GM18519 (cell line): ENCODE data around the gene CAMKK2.
"Not testable (repeated sequence)": the region's sequence is repeated elsewhere in the genome, so short reads cannot be mapped to it uniquely, and the experiment has no call there.

ENCODE experiments used
- ATAC-seq: cut with Tn5 transposase; IDR thresholded peaks from one replicate; pipeline ENCODE4 v1.9.1; 2021; ENCODE audit warnings: mild to moderate bottlenecking, moderate library complexity; ENCODE audit not compliant: unreplicated experiment, low FRiP score

The CAMKK2 gene

DNA sequence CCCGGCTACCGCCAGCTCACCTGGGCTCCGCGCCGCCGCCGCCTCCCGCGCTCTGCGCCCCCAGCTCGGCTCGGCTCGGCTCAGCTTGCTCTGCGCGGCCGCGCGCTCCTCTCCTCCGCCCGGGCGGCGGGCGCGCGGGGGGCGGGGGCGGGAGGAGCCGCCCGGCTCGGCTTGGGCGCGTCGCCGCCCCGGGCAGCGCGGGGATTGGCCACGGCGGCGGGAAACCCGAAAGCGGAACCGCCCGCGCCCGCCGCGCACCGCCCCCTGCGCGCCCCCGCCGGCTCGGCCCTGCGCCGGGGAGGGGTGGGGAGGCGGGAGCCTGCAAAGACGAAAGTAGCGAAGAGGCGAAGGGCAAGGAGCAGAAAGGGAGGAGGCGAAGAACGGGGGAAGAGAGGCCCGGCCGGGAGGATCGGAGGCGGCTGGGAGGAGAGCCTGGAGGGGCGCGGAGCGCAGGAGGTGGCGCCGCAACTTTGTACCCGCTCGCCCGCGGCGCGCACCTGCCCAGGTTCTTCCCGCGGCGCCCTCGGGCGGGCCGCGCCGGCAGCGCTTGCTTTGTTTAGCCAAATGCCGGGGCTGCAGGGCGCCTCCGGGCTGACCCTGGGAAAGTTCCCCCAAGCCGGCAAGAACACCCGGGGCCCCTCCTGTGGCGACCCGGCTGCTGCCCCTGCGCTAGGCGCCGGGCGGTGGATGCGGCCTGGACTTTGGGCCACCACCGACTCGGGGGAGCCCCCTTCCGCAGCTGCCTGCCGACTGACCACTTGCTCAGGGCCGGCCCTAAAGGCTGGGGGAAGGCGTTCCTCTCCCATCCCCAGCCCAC lies at the start of gene CAMKK2:
TSS of gene CAMKK2 (minus strand) at position 92 of the 817 bp plus-strand sequence. CDS start 22,183 bp downstream, outside the sequence.
- ATAC-seq, result peak; percentile 66

DNA sequence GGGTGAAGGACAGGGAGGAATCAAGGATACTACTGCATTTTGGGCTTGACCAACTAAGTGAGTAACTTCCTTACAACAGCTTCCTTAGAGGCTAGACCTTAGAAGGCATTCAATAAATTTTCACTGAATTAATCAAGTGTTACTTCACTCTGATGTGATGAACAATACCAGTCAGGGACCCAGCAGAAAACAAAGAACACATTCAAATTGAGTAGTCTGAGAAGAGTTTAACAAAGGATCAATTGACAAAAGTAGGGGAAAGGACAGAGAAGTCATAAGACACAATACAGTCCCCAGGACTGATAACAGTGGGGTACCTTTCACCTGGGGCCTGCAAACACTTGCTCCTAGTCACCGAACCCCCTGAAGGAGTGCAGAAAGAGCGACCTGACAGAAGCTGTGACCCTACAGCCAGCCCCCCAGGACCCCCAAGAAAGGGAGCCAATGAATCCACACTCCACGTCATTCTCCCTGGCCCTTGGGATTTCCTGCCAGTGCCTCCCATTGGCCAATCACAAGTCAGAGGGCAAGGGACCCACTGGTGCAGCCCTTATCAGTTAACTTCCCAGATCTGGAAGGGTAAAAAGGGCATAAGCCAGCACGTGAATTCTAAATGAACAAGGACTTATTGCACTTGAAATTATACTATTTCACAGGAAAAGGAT lies 48.8 kb upstream of the CAMKK2 start:
- ATAC-seq, result no peak

DNA sequence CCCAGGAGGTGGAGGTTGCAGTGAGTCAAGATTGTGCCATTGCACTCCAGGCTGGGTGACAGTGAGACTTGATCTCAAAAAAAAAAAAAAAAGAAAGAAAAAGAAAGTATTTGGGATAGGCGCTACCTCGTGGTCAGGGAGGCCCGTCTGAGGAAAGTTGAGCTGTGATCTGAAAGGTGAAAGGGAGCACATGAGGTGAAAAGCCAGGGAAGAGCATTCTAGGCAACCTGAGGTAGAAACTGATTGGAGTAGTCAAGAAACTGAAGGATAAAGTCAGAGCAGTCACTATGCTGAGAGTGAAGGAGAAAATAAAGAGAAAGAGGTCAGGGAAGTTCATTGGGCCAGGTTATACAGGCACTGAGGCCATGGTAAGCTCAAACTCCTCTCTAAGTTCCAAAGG lies 48.0 kb upstream of the CAMKK2 start:
- ATAC-seq, result no peak

DNA sequence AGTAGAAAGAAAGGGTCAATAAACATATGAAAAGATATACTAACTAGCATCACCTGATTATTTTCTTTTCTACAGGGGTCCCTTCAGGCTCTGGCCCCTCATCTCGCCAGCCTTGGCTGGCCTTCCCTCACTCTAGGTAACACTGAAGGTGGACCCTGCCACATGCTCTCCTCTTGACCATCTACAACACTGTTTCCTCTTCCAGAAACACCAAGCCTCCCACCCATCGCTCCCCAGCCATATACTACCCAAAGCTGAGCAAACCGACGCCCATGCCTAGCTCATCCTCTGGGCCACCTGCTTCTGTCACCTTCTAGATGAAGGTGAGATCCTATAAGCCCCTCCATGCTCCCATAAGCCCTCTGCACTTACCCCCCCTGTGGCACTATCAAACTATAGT lies 40.9 kb upstream of the CAMKK2 start:
- no peak for ATAC-seq

DNA sequence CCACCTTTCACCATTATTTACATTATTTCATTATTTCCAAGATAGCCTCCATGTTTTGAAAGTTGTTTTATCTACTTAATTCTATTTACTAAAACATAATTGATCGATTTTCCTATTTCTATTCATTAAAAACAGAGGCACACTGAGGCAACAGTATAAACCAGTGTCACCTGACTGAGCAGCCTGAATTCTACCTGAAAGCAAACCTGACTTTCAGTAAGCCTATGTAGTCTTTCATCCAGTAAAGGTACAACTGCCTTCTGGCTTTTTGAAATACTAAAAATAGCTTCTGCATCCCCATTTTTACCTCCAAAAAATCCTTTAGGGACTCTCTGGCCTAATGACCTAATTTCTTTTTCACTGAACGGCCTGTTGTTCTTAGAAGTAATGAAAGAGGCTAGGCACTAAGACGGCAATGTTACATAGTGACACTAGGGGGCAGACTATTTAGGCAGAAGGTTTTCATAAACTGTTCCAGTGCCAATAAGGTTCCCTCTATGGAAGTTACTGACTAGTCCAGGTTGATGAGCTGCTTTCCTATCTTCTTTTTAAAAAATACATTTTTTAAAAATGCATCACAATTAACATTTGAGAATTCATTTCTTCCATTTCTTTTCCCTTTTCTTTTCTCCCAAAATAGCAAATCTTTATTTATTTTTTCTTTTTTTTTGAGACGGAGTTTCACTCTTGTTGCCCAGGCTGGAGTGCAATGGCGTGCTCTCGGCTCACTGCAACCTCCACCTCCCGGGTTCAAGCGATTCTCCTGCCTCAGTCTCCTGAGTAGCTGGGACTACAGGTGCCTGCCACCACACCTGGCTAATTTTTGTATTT lies 38.2 kb upstream of the CAMKK2 start:
- no peak for ATAC-seq

DNA sequence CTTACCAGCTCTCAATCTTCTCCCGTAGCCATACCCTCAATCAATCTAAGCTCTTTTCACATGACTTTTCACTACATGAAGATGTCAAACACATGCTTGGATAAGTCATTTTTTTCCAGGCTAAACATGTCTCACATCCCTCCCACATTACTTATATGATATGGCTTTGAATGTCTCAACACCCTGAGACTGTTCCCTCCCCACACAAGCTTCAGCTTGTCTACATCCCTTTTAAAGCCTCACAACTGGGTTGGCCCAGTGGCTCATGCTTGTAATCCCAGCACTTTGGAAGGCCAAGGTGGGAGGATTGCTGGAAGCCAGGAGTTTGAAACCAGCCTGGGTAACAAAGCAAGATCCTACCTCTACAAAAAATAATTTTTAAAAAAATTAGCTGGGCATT lies 37.2 kb upstream of the CAMKK2 start:
- ATAC-seq, result no peak

DNA sequence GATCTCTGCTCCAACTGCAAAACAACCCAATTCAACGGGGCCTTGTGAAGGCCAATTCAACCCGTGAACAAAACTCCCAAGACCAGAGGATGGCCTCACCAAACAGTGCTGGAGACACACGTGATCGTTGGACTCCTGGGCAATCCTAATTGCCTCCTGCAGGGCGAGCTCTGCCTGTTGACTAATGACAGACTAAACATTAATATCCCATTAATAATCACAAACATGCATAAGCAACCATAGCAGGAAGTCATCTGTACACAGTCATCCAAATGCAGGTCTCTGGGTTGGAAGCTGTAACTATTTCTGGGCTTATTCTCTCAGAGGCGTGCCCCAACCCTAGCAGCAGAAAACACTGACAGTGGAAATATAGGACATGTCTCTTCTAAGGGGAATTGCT lies 34.7 kb upstream of the CAMKK2 start:
- ATAC-seq, result no peak

DNA sequence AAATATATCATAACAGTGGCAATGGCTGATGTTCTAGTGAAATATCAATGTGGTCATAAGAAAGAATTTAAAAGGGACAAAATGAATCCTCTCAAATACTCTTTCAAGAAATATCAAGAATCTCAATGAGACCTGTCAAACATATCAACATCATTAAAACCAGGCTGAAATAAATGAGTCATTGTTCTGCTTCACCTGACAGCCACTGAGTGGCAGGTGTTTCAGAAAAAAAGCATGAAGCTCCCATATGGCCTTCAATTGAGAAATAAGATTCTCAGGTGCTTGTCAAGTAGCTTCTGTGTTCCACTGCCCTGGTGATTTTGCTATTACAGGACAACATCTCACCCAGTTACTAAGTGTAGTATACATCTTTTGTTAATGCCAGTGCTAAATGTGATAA lies 34.2 kb upstream of the CAMKK2 start:
- ATAC-seq, result no peak

DNA sequence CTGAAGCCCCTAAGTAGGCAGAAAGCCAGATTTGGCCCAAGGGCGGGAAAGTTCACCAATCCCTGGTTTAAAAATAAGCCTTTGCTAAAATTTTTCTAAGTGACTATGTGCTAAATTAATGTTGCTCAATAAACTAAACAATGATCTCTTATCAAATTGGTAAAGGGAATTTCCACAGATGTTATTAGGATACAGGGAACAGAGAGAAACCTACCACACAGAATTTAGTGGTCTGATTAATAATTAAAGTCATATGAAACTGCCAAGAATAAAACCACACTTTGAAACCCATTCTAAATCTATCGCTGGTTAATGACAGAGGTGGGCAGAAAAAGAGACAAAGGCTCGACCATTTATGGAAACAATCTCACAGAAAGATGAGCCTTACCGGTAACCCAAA lies 33.7 kb upstream of the CAMKK2 start:
- ATAC-seq, result no peak

DNA sequence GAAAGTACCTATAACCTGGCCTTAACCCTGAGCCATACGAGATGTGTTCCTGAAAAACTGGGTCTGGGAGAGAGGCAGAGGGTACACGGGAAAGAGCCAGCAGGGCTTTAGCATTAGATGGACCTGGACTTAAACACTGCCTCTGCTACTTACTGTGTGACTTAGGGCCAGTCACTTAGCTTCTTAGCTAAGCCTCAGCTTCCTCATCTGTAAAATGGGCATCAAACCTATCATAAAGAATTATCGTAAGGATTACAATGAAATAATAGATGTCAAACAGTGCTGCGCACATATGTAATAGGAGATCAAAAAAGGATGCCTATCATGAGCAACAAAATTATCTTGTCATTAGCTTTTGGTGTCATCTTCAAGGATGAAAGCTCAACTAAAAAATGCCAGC lies 32.1 kb upstream of the CAMKK2 start:
- no peak for ATAC-seq

DNA sequence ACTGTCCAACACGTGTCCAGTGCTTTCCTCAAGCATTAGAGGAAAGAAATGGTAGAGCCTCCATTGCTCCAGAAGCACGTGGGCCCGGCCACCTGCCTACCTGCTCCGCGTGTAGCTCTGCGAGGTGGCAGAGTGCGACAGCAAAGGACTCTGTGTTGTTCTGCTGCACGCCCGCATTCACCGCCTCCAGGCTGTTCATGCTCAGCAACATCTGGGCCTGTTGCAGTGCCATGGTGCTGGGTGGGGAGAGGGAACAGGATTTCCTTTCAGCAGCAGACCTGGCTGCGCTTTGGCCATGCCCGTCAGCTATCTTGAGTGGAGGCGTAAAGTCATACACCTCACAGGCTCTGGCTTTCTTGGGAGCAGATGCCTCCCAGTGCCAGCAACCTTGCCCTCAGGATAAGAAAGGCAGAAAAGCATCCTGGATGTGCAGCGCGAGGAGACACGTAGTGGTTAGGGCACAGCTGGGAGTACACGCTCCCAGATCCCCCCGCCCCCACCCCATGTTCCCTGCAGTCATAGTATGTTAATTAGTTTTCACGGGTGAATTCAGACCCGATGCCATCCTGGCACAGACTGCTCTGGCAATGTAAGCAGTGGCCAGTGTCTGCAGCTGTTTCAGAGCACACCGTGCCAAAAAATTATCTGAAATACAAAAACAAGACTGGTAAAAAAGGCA lies 30.6 kb upstream of the CAMKK2 start:
- ATAC-seq, result no peak

DNA sequence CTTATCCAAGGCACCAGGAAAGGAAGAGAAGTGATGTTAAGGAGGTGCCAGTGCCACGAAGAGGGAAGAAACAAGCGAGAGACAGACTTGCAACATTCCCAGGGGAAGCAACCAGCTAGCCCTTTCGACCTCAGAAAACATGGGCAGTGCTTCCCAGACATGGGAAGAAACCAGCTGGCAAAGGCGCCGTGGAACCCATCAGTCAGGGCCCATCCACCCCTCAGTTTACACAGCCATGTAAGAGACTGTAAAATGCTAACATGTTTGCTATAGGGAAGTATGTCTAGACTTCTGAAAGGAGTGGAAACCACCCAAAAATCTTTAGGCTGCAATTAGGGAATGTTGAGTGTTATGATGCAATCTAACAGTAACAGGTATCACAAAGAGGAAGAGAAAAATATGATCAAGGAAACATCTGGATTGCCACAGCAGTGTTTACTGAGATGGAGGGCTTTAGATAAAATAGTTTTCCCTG lies 29.4 kb upstream of the CAMKK2 start:
- no peak for ATAC-seq

DNA sequence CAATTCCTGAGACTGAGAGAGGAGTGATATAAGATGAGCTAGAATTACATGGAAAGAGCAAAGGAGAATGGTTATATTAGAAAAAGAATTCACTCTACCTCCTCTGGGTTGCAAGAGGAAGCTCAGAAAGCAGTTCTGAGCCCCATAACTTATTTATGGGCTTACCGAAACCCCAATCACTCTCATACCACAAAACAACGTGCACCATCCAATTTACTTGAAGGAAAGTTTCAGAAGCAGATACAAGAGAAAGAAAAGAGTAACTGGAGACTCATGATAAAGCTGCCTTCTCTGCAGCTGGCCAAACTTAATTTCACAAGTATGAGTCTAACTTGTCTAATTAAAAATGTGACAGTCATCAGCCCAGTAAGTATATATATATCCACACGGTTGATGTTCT lies 27.4 kb upstream of the CAMKK2 start:
- ATAC-seq, result no peak

DNA sequence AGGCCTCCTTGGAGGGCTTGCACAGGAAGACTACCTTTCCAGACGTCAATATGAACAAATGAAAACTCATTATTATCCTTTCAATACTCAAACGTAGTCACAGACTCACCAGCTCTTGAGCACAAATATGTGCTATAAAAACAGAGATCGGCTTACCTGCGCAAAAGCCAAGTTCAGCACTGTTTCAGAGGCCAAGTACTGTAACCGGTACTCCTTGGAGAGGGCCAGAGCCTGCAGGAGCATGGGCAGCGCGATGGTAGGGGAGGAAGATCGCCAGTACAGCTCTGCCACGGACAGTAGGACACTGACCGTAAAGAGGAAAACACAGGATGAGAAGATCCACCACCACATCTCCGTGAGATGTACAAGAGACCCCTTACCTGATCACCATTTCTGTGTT lies 21.6 kb upstream of the CAMKK2 start:
- no peak for ATAC-seq

DNA sequence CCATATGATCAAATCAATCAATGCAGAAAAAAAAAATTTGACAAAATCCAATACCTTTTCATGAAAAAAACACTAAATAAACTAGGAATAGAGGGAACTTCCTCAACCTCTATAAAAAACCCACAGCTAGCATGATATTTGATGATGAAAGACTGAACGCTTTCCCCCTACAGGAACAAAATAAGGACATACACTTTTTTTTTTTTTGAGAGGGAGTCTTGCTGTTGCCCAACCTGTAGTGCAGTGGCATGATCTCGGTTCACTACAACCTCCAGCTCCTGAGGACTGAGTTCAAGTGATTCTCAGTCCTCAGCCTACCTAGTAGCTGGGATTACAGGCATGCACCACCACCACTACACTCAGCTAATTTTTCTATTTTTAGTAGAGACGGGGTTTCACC lies 17.9 kb upstream of the CAMKK2 start:
- ATAC-seq, result no peak

DNA sequence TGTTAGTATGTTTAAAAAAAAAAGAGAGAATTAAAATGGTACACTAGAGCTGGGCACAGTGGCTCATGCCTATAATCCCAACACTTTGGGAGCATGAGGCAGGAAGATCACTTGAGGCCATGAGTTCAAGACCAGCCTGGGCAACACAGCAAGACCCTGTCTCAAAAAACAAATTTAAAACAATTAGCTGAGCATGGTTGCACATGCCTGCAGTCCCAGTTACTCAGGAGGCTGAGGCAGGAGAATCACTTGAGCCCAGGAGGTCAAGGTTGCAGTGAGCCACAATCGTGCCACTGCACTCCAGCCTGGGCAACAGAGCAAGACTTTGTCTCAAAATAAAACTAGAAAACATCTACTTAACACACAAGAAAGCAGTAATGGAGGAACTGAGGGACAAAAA lies 13.7 kb upstream of the CAMKK2 start:
- ATAC-seq, result not testable (repeated sequence)

DNA sequence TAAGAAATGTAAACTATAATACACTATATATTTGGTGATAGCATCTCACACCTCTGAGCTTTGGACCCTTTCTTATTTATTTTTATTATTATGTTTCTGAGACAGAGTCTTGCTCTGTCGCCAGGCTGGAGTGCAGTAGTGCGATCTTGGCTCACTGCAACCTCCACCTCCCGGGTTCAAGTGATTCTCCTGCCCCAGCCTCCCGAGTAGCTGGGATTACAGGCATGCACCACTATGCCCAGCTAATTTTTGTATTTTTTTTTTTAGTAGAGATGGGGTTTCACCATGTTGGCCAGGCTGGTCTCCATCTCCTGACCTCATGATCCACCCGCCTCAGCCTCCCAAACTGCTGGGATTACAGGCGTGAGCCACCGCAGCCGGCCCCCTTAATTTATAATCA lies 10.9 kb upstream of the CAMKK2 start:
- not testable (repeated sequence) for ATAC-seq

DNA sequence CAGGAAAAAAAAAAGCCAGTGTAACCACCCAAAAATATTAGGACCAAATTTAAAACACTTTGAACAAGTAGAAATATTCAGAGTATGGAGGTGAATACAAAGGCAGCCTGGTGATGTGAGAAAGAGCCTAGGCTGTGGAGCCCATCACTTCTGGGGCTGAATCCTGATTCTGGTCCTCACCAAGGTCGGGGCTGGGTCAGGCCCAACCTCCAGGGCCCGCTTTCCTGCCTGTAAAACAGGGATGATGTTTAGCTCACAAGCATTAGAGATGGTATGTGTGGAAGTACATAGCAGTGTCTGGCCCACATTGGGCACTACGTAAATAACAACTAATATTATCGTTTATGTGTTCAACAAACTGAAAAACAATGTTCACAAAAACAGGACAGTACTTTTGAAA lies 7.8 kb upstream of the CAMKK2 start:
- ATAC-seq, result no peak

DNA sequence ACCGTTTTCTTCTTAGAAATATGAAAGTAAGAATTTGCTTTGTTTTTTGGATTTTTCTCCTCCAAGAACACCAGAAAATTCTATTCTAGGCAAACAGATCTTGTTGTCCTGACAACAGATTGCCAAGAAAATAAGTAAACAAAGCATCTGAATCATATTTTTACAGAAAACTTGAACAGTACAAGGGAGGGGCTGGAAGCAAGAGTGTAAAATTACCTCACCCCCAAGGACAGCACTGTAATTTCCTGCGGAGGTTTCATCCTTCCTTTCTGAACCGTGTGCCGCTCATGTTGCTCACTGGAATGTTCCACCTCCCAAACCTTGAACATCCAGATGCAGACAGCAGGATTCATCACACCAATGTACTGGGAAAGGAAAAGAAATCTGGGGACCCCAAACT lies 5.4 kb upstream of the CAMKK2 start:
- no peak for ATAC-seq

DNA sequence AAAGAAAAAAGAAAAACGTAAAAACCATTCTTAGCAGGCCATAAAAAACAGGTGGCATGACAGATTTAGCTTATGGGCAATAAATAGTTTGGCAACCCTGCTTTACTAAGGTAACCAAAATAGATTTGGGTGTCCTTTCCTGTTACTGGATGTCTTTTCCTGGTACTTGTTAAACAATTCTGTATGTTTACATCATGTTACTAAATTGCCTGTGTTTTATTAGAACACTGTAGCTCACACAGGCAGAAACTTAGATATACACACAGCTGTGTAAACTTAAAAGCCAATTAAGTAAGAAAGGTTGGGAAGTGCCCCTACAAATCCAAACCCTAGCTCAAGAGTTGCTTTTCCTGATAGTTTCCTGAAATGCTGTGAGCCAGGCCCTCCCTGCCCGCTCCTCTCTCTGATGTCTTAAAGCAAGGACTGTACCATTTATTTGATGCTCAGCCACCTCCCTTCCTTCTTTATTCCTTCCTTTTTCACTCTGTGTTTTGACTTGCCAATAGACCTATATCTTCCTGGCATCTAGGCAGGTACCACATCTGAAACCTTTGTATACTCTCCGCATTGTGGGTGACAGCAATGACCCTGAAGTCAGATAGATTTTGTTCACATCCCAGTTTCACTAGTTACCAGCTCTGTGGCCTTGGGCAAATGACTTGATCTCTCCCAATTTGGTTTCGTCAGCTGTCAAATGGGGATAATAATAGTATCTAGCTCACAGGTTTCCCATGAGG lies 3.7 kb upstream of the CAMKK2 start:
- ATAC-seq, result no peak
